ENCODE results near the gene DNAJC10. TPM values are rescaled to one million over a fixed set of nuclear protein-coding genes. Genes with fewer than 3 reads are reported as not detected.

DNAJC10 gene
- total RNA-seq, 4 donors from 2014 or later, result 13.6 to 33.6 (median 22.5) TPM

GRCh38 chr2:182713601-182714000 is 2.5 kb upstream of the DNAJC10 start:
- in situ Hi-C loops (cut with MboI; ENCODE audit: low sequenced_read_pairs in 4 of 4) (no loop called here), intact Hi-C loops (cut with DNase I; ENCODE audit: low total_unique reads) (no loop called here)
- DNase-seq (no peak), ATAC-seq (no peak)
- peaks cover 12 to 13% of the 10 kb centered on the region in 2 donors for H3K4me1 ChIP-seq
- H3K27me3 ChIP-seq, result no peaks in the 10 kb centered on the region
- no peaks in the 10 kb centered on the region for H3K36me3 ChIP-seq
- H3K4me3 ChIP-seq, result no peak overlapping the region
- no peak for TF ChIP-seq CTCF (IDR thresholded peaks at IDR 0.05 in 4 of 5, conservative IDR thresholded peaks at IDR 0.05 in 1 of 5)
- TF ChIP-seq POLR2A (IDR thresholded peaks at IDR 0.05), result no peak
- no peak overlapping the region for H3K27ac ChIP-seq
- no peaks in the 10 kb centered on the region for H3K9me3 ChIP-seq

- Histone ChIP-seq H3K4me3 (peak overlapping the region; percentile 87 to 97 (median 95)), H3K27me3 (no peaks in the 10 kb centered on the region), H3K4me1 (peaks cover 12 to 13% of the 10 kb centered on the region in 2 donors), H3K36me3 (peaks cover 0 to 5% of the 10 kb centered on the region in 2 donors), H3K9me3 (no peaks in the 10 kb centered on the region), H3K27ac (peak overlapping the region; percentile 84 to 87 (median 86))
- intact Hi-C loops (cut with DNase I; ENCODE audit: low total_unique reads) (no loop called here), in situ Hi-C loops (cut with MboI; ENCODE audit: low sequenced_read_pairs in 4 of 4) (no loop called here)
- TF ChIP-seq POLR2A (IDR thresholded peaks at IDR 0.05) (no peak), CTCF (IDR thresholded peaks at IDR 0.05 in 4 of 5, conservative IDR thresholded peaks at IDR 0.05 in 1 of 5) (no peak)
- ATAC-seq, result peak; percentile 34 to 38
- no peak for DNase-seq
Measured at GRCh38 chr2:182715121-182715891, 751 bp upstream of the DNAJC10 start.

- no peak for ATAC-seq
Measured at GRCh38 chr2:182716650-182716979, 558 bp downstream of the DNAJC10 start.

GRCh38 chr2:182717416-182717815 is 1.4 kb downstream of the DNAJC10 start:
- intact Hi-C loops (cut with DNase I; ENCODE audit: low total_unique reads), result no loop called here
- DNase-seq (no peak), ATAC-seq (no peak)
- Histone ChIP-seq H3K4me3 (peak overlapping the region in 3 of 4 donors; percentile 87 to 97 (median 93)), H3K4me1 (peaks cover 12 to 13% of the 10 kb centered on the region in 2 donors), H3K9me3 (no peaks in the 10 kb centered on the region), H3K27me3 (no peaks in the 10 kb centered on the region), H3K27ac (peak overlapping the region in 2 of 4 donors; percentile 12 to 84), H3K36me3 (peaks cover 0 to 10% of the 10 kb centered on the region in 2 donors)
- in situ Hi-C loops (cut with MboI; ENCODE audit: low sequenced_read_pairs in 4 of 4), result no loop called here
- TF ChIP-seq POLR2A (IDR thresholded peaks at IDR 0.05) (no peak), CTCF (IDR thresholded peaks at IDR 0.05 in 4 of 5, conservative IDR thresholded peaks at IDR 0.05 in 1 of 5) (no peak)

More at GRCh38 chr2:182716650-182716979, 558 bp downstream of the DNAJC10 start:
- no peaks in the 10 kb centered on the region for H3K9me3 ChIP-seq
- peak overlapping the region; percentile 87 to 97 (median 95) for H3K4me3 ChIP-seq
- H3K27me3 ChIP-seq, result no peaks in the 10 kb centered on the region
- in situ Hi-C loops (cut with MboI; ENCODE audit: low sequenced_read_pairs in 4 of 4), result no loop called here
- no peak for DNase-seq
- H3K4me1 ChIP-seq, result peaks cover 12 to 13% of the 10 kb centered on the region in 2 donors
- intact Hi-C loops (cut with DNase I; ENCODE audit: low total_unique reads), result no loop called here
- peak overlapping the region; percentile 84 to 87 (median 86) for H3K27ac ChIP-seq
- H3K36me3 ChIP-seq, result peaks cover 0 to 7% of the 10 kb centered on the region in 2 donors
- TF ChIP-seq POLR2A (IDR thresholded peaks at IDR 0.05), result no peak
- no peak for TF ChIP-seq CTCF (IDR thresholded peaks at IDR 0.05 in 4 of 5, conservative IDR thresholded peaks at IDR 0.05 in 1 of 5)
